Subcutaneous adipose tissue (tissue), 4 donors: ENCODE data around the gene LHX3. TPM values are rescaled to one million over a fixed set of nuclear protein-coding genes. Genes with fewer than 3 reads are reported as not detected.

Experiments
- CTCF ChIP-seq: fragments of 450-650 bp; IDR thresholded peaks from one replicate; pipeline ENCODE4 v1.5.1; 2016; ENCODE audit warnings: low read depth, mild to moderate bottlenecking, control low read depth, antibody characterized with exemption, moderate library complexity
- total RNA-seq, 4 donors: library from RNA; depleted of rRNA; stranded (reverse); fragments of >200 nt; gene quantifications; one replicate each; pipeline ENCODE4 v1.1.0, GENCODE V29; 2016

LHX3 gene
- total RNA-seq, 4 donors from 2014 or later, result not detected

GRCh38 chr9:136208675-136209074, 3.7 kb upstream of the LHX3 start:
- no peak for TF ChIP-seq CTCF

- no peak for TF ChIP-seq CTCF
Observed at GRCh38 chr9:136207616-136208015, 2.7 kb upstream of the LHX3 start.

- no peak for TF ChIP-seq CTCF
Observed at GRCh38 chr9:136206602-136207275, 1.8 kb upstream of the LHX3 start.

GRCh38 chr9:136205707-136205992, 722 bp upstream of the LHX3 start:
- TF ChIP-seq CTCF, result no peak

GRCh38 chr9:136204145-136204805, 653 bp downstream of the LHX3 start:
- TF ChIP-seq CTCF, result no peak

- TF ChIP-seq CTCF, result no peak
Observed at GRCh38 chr9:136203408-136204144, 1.4 kb downstream of the LHX3 start.
